ENCODE data around the gene KRABD2.

GRCh38 chr17:8405499-8406016 lies 29.1 kb upstream of the KRABD2 start:
- TF ChIP-seq, protein P1, sequence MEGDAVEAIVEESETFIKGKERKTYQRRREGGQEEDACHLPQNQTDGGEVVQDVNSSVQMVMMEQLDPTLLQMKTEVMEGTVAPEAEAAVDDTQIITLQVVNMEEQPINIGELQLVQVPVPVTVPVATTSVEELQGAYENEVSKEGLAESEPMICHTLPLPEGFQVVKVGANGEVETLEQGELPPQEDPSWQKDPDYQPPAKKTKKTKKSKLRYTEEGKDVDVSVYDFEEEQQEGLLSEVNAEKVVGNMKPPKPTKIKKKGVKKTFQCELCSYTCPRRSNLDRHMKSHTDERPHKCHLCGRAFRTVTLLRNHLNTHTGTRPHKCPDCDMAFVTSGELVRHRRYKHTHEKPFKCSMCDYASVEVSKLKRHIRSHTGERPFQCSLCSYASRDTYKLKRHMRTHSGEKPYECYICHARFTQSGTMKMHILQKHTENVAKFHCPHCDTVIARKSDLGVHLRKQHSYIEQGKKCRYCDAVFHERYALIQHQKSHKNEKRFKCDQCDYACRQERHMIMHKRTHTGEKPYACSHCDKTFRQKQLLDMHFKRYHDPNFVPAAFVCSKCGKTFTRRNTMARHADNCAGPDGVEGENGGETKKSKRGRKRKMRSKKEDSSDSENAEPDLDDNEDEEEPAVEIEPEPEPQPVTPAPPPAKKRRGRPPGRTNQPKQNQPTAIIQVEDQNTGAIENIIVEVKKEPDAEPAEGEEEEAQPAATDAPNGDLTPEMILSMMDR (IDR thresholded peaks at IDR 0.05; ENCODE audit: low read length), result no peak
- TF ChIP-seq EZH2 (optimal IDR thresholded peaks at IDR 0.05; ENCODE audit: low read depth, low read length), result no peak
